ENCODE results near the gene SMIM31.

Gene SMIM31

GRCh38 chr4:164753873-164754488, at the start of gene SMIM31:
TSS of gene SMIM31 (plus strand) at chr4:164754131. CDS start at chr4:164770444, 16,313 bp downstream.
- DNase-seq (ENCODE audit: low spot score) = no peak

- DNase-seq (ENCODE audit: low spot score) = no peak
Observed at GRCh38 chr4:164706675-164707074, 47.3 kb upstream of the SMIM31 start.

GRCh38 chr4:164716901-164717300, 37.0 kb upstream of the SMIM31 start:
- DNase-seq (ENCODE audit: low spot score) = no peak

- DNase-seq (ENCODE audit: low spot score) = no peak
Observed at GRCh38 chr4:164718827-164719226, 35.1 kb upstream of the SMIM31 start.

GRCh38 chr4:164725066-164725465, 28.9 kb upstream of the SMIM31 start:
- DNase-seq (ENCODE audit: low spot score) = no peak

GRCh38 chr4:164730705-164731393, 23.1 kb upstream of the SMIM31 start:
- DNase-seq (ENCODE audit: low spot score) = no peak

- DNase-seq (ENCODE audit: low spot score) = peak; percentile 47
Observed at GRCh38 chr4:164731827-164732474, 22.0 kb upstream of the SMIM31 start.

- no peak for DNase-seq (ENCODE audit: low spot score)
Observed at GRCh38 chr4:164734484-164734883, 19.4 kb upstream of the SMIM31 start.

- no peak for DNase-seq (ENCODE audit: low spot score)
Observed at GRCh38 chr4:164748375-164748774, 5.6 kb upstream of the SMIM31 start.

GRCh38 chr4:164755432-164755831, 1.5 kb downstream of the SMIM31 start:
- DNase-seq (ENCODE audit: low spot score) = no peak

- no peak for DNase-seq (ENCODE audit: low spot score)
Observed at GRCh38 chr4:164756686-164757085, 2.8 kb downstream of the SMIM31 start.

- DNase-seq (ENCODE audit: low spot score) = no peak
Observed at GRCh38 chr4:164761241-164761640, 7.3 kb downstream of the SMIM31 start.

GRCh38 chr4:164761746-164762275, 7.9 kb downstream of the SMIM31 start:
- DNase-seq (ENCODE audit: low spot score) = no peak

- no peak for DNase-seq (ENCODE audit: low spot score)
Observed at GRCh38 chr4:164765096-164765495, 11.2 kb downstream of the SMIM31 start.

- no peak for DNase-seq (ENCODE audit: low spot score)
Observed at GRCh38 chr4:164765833-164766232, 11.9 kb downstream of the SMIM31 start.

GRCh38 chr4:164768516-164768915, 14.6 kb downstream of the SMIM31 start:
- DNase-seq (ENCODE audit: low spot score) = no peak

- no peak for DNase-seq (ENCODE audit: low spot score)
Observed at GRCh38 chr4:164770010-164770724, 16.2 kb downstream of the SMIM31 start.

- DNase-seq (ENCODE audit: low spot score) = no peak
Observed at GRCh38 chr4:164771088-164771487, 17.2 kb downstream of the SMIM31 start.

- no peak for DNase-seq (ENCODE audit: low spot score)
Observed at GRCh38 chr4:164772076-164772475, 18.1 kb downstream of the SMIM31 start.

GRCh38 chr4:164779080-164779479, 25.1 kb downstream of the SMIM31 start:
- DNase-seq (ENCODE audit: low spot score) = no peak

GRCh38 chr4:164779811-164780216, 25.9 kb downstream of the SMIM31 start:
- peak; percentile 31 for DNase-seq (ENCODE audit: low spot score)

GRCh38 chr4:164780839-164781238, 26.9 kb downstream of the SMIM31 start:
- DNase-seq (ENCODE audit: low spot score) = no peak
